Measurements from ENCODE around the gene BET1. TPM values are rescaled to one million over a fixed set of nuclear protein-coding genes. Genes with fewer than 3 reads are reported as not detected.

BET1 gene
- polyA plus RNA-seq, 2 of the 4 experiments (the other 2 are of a cell fraction), result 31.5 to 64.3 TPM

- FAIRE-seq, result no peak
- no peak overlapping the region for H3K4me2 ChIP-seq
- no peak overlapping the region for H3K4me3 ChIP-seq
- 41% methylated on average over 1 of the region's 1 CpG for WGBS (ENCODE audit: missing lambda C conversion rate)
- CTCF ChIA-PET, result no interaction called here
- TF ChIP-seq RAD21 (conservative IDR thresholded peaks at IDR 0.05 in 1 of 2, IDR thresholded peaks at IDR 0.05 in 1 of 2) (no peak), TFCP2L1 (CRISPR knock-in tag; IDR thresholded peaks at IDR 0.05) (no peak), RARB (CRISPR knock-in tag; IDR thresholded peaks at IDR 0.05) (no peak), EHF (CRISPR knock-in tag; IDR thresholded peaks at IDR 0.05) (no peak), CTCF (IDR thresholded peaks at IDR 0.05) (no peak), ZNF302 (CRISPR knock-in tag; IDR thresholded peaks at IDR 0.05) (no peak), PHF8 (IDR thresholded peaks at IDR 0.05; ENCODE audit: borderline replicate concordance, low read depth) (no peak), PBX3 (IDR thresholded peaks at IDR 0.05) (no peak), ZSCAN20 (CRISPR knock-in tag; IDR thresholded peaks at IDR 0.05) (no peak), HDAC2 (IDR thresholded peaks at IDR 0.05) (no peak), ATOH8 (CRISPR knock-in tag; IDR thresholded peaks at IDR 0.05; ENCODE audit: low read depth) (no peak), HES2 (IDR thresholded peaks at IDR 0.05) (no peak), SREBF2 (IDR thresholded peaks at IDR 0.05) (no peak), FOSL2 (IDR thresholded peaks at IDR 0.05) (no peak), FOSL2 (CRISPR knock-in tag; IDR thresholded peaks at IDR 0.05) (no peak), HMGXB4 (CRISPR knock-in tag; IDR thresholded peaks at IDR 0.05; ENCODE audit: borderline replicate concordance) (no peak), BCL3 (IDR thresholded peaks at IDR 0.05) (no peak), BHLHE40 (IDR thresholded peaks at IDR 0.05; ENCODE audit: low read depth, low read length) (no peak), NR3C1 (IDR thresholded peaks at IDR 0.05) (no peak)
- no peaks in the 10 kb centered on the region for H3K9me3 ChIP-seq
- no peak for ATAC-seq
- no peak for DNase-seq (ENCODE audit: low read depth in 1 of 2, low spot score in 1 of 2)
- H3K4me1 ChIP-seq, result no peaks in the 10 kb centered on the region
- POLR2A ChIA-PET, result no interaction called here
- no peak overlapping the region for H3K27ac ChIP-seq
Measured at GRCh38 chr7:93973134-93973533, 31.0 kb downstream of the BET1 start.

GRCh38 chr7:93972029-93972725 lies 32.0 kb downstream of the BET1 start:
- 81% methylated on average over 6 of the region's 6 CpGs for WGBS (ENCODE audit: missing lambda C conversion rate)
- FAIRE-seq (no peak), ATAC-seq (no peak), DNase-seq (ENCODE audit: low read depth in 1 of 2, low spot score in 1 of 2) (no peak)
- CTCF ChIA-PET, result interaction anchor here (0.7 kb wide), 3 partner anchors 10 to 226 kb away, joined by 3 to 4 read pairs (median 3); no protein-coding TSS in a partner anchor
- TF ChIP-seq POLR2A (IDR thresholded peaks at IDR 0.05; ENCODE audit: low read length), result no peak
- TF ChIP-seq SREBF2 (IDR thresholded peaks at IDR 0.05), result no peak
- TF ChIP-seq FOSL2 (IDR thresholded peaks at IDR 0.05), result no peak
- no peak for TF ChIP-seq FOSL2 (CRISPR knock-in tag; IDR thresholded peaks at IDR 0.05)
- no peak for TF ChIP-seq MAFK (IDR thresholded peaks at IDR 0.05; ENCODE audit: partially characterized antibody)
- no peak for TF ChIP-seq NFE2L2 (conservative IDR thresholded peaks at IDR 0.05; ENCODE audit: low read length)
- no peak for TF ChIP-seq FOXS1 (CRISPR knock-in tag; IDR thresholded peaks at IDR 0.05)
- no peak for TF ChIP-seq JUNB (IDR thresholded peaks at IDR 0.05)
- TF ChIP-seq TFCP2L1 (CRISPR knock-in tag; IDR thresholded peaks at IDR 0.05), result no peak
- no peak for TF ChIP-seq JUN (IDR thresholded peaks at IDR 0.05)
- TF ChIP-seq EHF (CRISPR knock-in tag; IDR thresholded peaks at IDR 0.05), result no peak
- TF ChIP-seq CBX2 (IDR thresholded peaks at IDR 0.05; ENCODE audit: borderline replicate concordance, low read depth), result no peak
- no peak for TF ChIP-seq HEYL (CRISPR knock-in tag; IDR thresholded peaks at IDR 0.05)
- TF ChIP-seq KDM1A (IDR thresholded peaks at IDR 0.05; ENCODE audit: low read depth), result no peak
- TF ChIP-seq RARB (CRISPR knock-in tag; IDR thresholded peaks at IDR 0.05), result no peak
- TF ChIP-seq HOXB5 (CRISPR knock-in tag; IDR thresholded peaks at IDR 0.05), result no peak
- Histone ChIP-seq H3K4me3 (no peak overlapping the region), H3K27ac (no peak overlapping the region), H3K9me3 (no peaks in the 10 kb centered on the region), H3K4me1 (no peaks in the 10 kb centered on the region), H3K4me2 (no peak overlapping the region)
- POLR2A ChIA-PET, result no interaction called here

Measured in A549 (cell line).